HepG2 (cell line): ENCODE measurements around the gene GP1BA. TPM values are rescaled to one million over a fixed set of nuclear protein-coding genes. Genes with fewer than 3 reads are reported as not detected.
A peak's percentile ranks its signal among the peaks of the same experiment; 100 is the strongest.

ENCODE experiments used
- AGO1 ChIP-seq: fragments of 200-400 bp; formaldehyde crosslinking; IDR thresholded peaks from 2 replicates; pipeline ENCODE4 v1.6.1; 2017; ENCODE audit warnings: mild to moderate bottlenecking, low read depth, low read length, moderate library complexity; ENCODE audit not compliant: poor library complexity, severe bottlenecking
- CREB1 ChIP-seq, 2 experiments: fragments of 450-650 bp in 1 of 2; IDR thresholded peaks; 2 replicates each; pipeline ENCODE4 v1.6.1; 2016 to 2017; ENCODE audit warnings: control low read depth in 1 of 2, mild to moderate bottlenecking in 1 of 2, missing compliant biosample characterization in 1 of 2, missing genetic modification characterization in 1 of 2
- KDM4B ChIP-seq: sonication (generic); formaldehyde crosslinking; IDR thresholded peaks from 2 replicates; pipeline ENCODE4 v1.4.0; 2020; ENCODE audit warnings: missing genetic modification reagents
- NFE2L2 ChIP-seq: fragments of 150-350 bp; IDR thresholded peaks from 2 replicates; pipeline ENCODE4 v1.6.1; 2014; ENCODE audit warnings: low read length
- SAP130 ChIP-seq: IDR thresholded peaks from 2 replicates; pipeline ENCODE4 v1.6.1; 2016; ENCODE audit warnings: low read depth
- SIN3B ChIP-seq: fragments of 150-350 bp; IDR thresholded peaks from 2 replicates; pipeline ENCODE4 v1.6.1; 2014; ENCODE audit warnings: low read length
- SMAD1 ChIP-seq: sonication (generic); formaldehyde crosslinking; IDR thresholded peaks from 2 replicates; pipeline ENCODE4 v1.4.0; 2020; ENCODE audit warnings: missing genetic modification reagents, low read depth, mild to moderate bottlenecking, borderline replicate concordance
- YEATS4 ChIP-seq: sonication (generic); formaldehyde crosslinking; IDR thresholded peaks from 2 replicates; pipeline ENCODE4 v1.4.0; 2020; ENCODE audit warnings: missing genetic modification reagents, borderline replicate concordance
- ZBTB38 ChIP-seq: sonication (generic); formaldehyde crosslinking; IDR thresholded peaks from 2 replicates; pipeline ENCODE4 v1.5.1; 2020; ENCODE audit warnings: mild to moderate bottlenecking, missing genetic modification reagents
- ZFY ChIP-seq: sonication (generic); formaldehyde crosslinking; IDR thresholded peaks from 2 replicates; pipeline ENCODE4 v1.4.0; 2020; ENCODE audit warnings: missing genetic modification reagents
- ZNF292 ChIP-seq: sonication (generic); formaldehyde crosslinking; IDR thresholded peaks from 2 replicates; pipeline ENCODE4 v1.8.1; 2022; ENCODE audit warnings: mild to moderate bottlenecking, low read depth, missing genetic modification reagents, borderline replicate concordance
- ZNF441 ChIP-seq: sonication (generic); formaldehyde crosslinking; IDR thresholded peaks from 2 replicates; pipeline ENCODE4 v1.7.0; 2021; ENCODE audit warnings: missing genetic modification reagents, borderline replicate concordance
- ZNF556 ChIP-seq: sonication (generic); formaldehyde crosslinking; IDR thresholded peaks from 2 replicates; pipeline ENCODE4 v1.4.0; 2020; ENCODE audit warnings: mild to moderate bottlenecking, missing genetic modification reagents, borderline replicate concordance
- ZNF781 ChIP-seq: sonication (generic); formaldehyde crosslinking; IDR thresholded peaks from 2 replicates; pipeline ENCODE4 v1.5.1; 2020; ENCODE audit warnings: borderline replicate concordance, mild to moderate bottlenecking, missing genetic modification reagents; ENCODE audit errors: not compliant biosample characterization
- ZNF883 ChIP-seq: sonication (generic); formaldehyde crosslinking; IDR thresholded peaks from 2 replicates; pipeline ENCODE4 v1.5.1; 2020; ENCODE audit warnings: mild to moderate bottlenecking, missing genetic modification reagents; ENCODE audit errors: not compliant biosample characterization
- polyA plus RNA-seq, 8 experiments: library from polyadenylated mRNA; depleted of rRNA in 3 of 8; stranded (reverse) in 7 of 8; unstranded in 1 of 8; fragments of >200 nt; fragmentation: Illumina TruSeq in 4 of 8; extraction: Trizol in 4 of 8; gene quantifications; 2 replicates each; pipeline versions ENCODE4 v1.2.1 to v1.2.3, GENCODE V29; 2011 to 2016; ENCODE audit warnings: low read depth in 4 of 8, missing spikeins in 1 of 8, mixed read lengths in 1 of 8; ENCODE audit not compliant: insufficient read depth in 1 of 8
- total RNA-seq, 5 experiments: library from RNA; depleted of rRNA; stranded (reverse); fragments of >200 nt; fragmentation: Illumina TruSeq; extraction: Trizol; gene quantifications; 2 replicates each; pipeline ENCODE4 v1.2.3, GENCODE V29; 2016; ENCODE audit warnings: low read depth in 1 of 5
- TF ChIP-seq, protein P1 (sequence below): IDR thresholded peaks from 2 replicates; pipeline ENCODE4 v1.6.1; 2016; ENCODE audit warnings: missing biosample characterization, missing genetic modification reagents, low read depth
- TF ChIP-seq, protein P2 (sequence below): sonication (generic); formaldehyde crosslinking; IDR thresholded peaks from 2 replicates; pipeline ENCODE4 v1.4.0; 2020; ENCODE audit warnings: missing genetic modification reagents, mild to moderate bottlenecking, borderline replicate concordance
- TF ChIP-seq, protein P3 (sequence below): sonication (generic); formaldehyde crosslinking; conservative IDR thresholded peaks from 2 replicates; pipeline ENCODE4 v1.8.0; 2022; ENCODE audit warnings: mild to moderate bottlenecking, moderate library complexity, missing genetic modification reagents
- TF ChIP-seq, protein P4 (sequence below): sonication (generic); formaldehyde crosslinking; IDR thresholded peaks from 2 replicates; pipeline ENCODE4 v1.4.0; 2020; ENCODE audit warnings: mild to moderate bottlenecking, missing genetic modification reagents

The GP1BA gene
- total and polyA plus RNA-seq, 2 of the 13 experiments (the other 11 are each of a cell fraction or from before 2014, with no cell fraction given): not detected

DNA sequence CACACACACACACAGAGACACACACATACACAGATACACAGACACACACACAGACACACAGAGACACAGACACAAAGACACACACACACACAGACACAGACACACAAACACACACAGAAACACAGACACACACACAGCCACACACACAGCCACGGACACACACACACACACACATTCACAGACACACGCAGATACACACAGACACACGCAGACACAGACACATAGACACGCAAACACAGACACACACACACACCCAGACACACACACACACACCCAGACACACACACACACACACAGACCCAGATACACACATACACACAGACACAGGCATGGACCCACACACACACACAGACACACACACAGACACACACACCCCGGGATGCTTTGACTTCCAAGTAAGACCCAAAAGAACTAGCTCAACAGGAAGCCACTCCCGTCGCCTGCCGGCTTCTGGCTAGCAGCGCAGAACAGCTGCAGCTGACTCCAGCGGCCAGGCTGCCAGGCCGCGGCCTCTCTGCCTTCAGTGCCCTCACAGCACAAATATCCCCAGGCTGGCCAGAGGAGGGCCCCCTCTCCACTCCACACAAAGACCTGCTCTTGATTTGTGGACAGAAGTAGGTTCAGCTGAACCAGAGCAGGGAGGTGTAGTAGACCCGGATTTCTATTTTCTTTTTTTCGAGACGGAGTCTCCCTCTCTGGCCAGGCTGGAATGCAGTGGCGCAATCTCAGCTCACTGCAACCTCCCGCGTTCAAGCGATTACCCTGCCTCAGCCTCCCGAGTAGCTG lies 23.2 kb upstream of the GP1BA start (continued):
- TF ChIP-seq, protein P1, sequence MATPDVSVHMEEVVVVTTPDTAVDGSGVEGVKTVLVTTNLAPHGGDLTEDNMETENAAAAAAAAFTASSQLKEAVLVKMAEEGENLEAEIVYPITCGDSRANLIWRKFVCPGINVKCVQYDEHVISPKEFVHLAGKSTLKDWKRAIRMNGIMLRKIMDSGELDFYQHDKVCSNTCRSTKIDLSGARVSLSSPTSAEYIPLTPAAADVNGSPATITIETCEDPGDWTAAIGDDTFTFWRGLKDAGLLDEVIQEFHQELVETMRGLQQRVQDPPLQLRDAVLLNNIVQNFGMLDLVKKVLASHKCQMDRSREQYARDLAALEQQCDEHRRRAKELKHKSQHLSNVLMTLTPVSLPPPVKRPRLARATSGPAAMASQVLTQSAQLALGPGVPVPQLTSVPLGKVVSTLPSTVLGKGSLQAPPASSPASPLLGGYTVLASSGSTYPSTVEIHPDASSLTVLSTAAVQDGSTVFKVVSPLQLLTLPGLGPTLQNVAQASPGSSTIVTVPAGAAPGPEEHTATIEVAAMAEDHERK (CRISPR knock-in tag): no peak
- TF ChIP-seq SAP130 (CRISPR knock-in tag) (peak; percentile 81), ZNF883 (CRISPR knock-in tag) (peak; percentile 40), ZNF292 (CRISPR knock-in tag) (peak; percentile 53), ZNF556 (CRISPR knock-in tag) (peak; percentile 65; the same call in 1 of the 2 replicates), CREB1 (IDR thresholded peaks at IDR 0.05) (peak; percentile 3; the same call in 1 of the 2 replicates), CREB1 (CRISPR knock-in tag; IDR thresholded peaks at IDR 0.05) (no peak), ZBTB38 (CRISPR knock-in tag) (peak; percentile 41; the same call in 1 of the 2 replicates), AGO1 (peak; percentile 32), ZFY (peak; percentile 60), ZNF441 (peak; percentile 63; the same call in 1 of the 2 replicates), YEATS4 (CRISPR knock-in tag) (0 out of 2 replicates have a peak, but pooled peaks have one; percentile 25), ZNF781 (no peak), SMAD1 (CRISPR knock-in tag) (peak; percentile 37; the same call in 1 of the 2 replicates), SIN3B (no peak), KDM4B (CRISPR knock-in tag) (peak; percentile 36; the same call in 1 of the 2 replicates), NFE2L2 (no peak)
- TF ChIP-seq, protein P2, sequence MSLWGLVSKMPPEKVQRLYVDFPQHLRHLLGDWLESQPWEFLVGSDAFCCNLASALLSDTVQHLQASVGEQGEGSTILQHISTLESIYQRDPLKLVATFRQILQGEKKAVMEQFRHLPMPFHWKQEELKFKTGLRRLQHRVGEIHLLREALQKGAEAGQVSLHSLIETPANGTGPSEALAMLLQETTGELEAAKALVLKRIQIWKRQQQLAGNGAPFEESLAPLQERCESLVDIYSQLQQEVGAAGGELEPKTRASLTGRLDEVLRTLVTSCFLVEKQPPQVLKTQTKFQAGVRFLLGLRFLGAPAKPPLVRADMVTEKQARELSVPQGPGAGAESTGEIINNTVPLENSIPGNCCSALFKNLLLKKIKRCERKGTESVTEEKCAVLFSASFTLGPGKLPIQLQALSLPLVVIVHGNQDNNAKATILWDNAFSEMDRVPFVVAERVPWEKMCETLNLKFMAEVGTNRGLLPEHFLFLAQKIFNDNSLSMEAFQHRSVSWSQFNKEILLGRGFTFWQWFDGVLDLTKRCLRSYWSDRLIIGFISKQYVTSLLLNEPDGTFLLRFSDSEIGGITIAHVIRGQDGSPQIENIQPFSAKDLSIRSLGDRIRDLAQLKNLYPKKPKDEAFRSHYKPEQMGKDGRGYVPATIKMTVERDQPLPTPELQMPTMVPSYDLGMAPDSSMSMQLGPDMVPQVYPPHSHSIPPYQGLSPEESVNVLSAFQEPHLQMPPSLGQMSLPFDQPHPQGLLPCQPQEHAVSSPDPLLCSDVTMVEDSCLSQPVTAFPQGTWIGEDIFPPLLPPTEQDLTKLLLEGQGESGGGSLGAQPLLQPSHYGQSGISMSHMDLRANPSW (CRISPR knock-in tag): peak; percentile 73; the same call in 1 of the 2 replicates
- TF ChIP-seq, protein P3, sequence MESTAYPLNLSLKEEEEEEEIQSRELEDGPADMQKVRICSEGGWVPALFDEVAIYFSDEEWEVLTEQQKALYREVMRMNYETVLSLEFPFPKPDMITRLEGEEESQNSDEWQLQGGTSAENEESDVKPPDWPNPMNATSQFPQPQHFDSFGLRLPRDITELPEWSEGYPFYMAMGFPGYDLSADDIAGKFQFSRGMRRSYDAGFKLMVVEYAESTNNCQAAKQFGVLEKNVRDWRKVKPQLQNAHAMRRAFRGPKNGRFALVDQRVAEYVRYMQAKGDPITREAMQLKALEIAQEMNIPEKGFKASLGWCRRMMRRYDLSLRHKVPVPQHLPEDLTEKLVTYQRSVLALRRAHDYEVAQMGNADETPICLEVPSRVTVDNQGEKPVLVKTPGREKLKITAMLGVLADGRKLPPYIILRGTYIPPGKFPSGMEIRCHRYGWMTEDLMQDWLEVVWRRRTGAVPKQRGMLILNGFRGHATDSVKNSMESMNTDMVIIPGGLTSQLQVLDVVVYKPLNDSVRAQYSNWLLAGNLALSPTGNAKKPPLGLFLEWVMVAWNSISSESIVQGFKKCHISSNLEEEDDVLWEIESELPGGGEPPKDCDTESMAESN (CRISPR knock-in tag): no peak
- TF ChIP-seq, protein P4, sequence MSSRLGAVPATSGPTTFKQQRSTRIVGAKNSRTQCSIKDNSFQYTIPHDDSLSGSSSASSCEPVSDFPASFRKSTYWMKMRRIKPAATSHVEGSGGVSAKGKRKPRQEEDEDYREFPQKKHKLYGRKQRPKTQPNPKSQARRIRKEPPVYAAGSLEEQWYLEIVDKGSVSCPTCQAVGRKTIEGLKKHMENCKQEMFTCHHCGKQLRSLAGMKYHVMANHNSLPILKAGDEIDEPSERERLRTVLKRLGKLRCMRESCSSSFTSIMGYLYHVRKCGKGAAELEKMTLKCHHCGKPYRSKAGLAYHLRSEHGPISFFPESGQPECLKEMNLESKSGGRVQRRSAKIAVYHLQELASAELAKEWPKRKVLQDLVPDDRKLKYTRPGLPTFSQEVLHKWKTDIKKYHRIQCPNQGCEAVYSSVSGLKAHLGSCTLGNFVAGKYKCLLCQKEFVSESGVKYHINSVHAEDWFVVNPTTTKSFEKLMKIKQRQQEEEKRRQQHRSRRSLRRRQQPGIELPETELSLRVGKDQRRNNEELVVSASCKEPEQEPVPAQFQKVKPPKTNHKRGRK: 0 out of 2 replicates have a peak, but pooled peaks have one; percentile 56
